ENCODE measurements around the gene AGFG2.
A peak's percentile ranks its signal among the peaks of the same experiment; 100 is the strongest.
"Not testable (repeated sequence)": the region's sequence is repeated elsewhere in the genome, so short reads cannot be mapped to it uniquely, and the experiment has no call there.

The AGFG2 gene

GRCh38 chr7:100521909-100522593 is 17.0 kb upstream of the AGFG2 start:
- not testable (repeated sequence) for DNase-seq

DNA sequence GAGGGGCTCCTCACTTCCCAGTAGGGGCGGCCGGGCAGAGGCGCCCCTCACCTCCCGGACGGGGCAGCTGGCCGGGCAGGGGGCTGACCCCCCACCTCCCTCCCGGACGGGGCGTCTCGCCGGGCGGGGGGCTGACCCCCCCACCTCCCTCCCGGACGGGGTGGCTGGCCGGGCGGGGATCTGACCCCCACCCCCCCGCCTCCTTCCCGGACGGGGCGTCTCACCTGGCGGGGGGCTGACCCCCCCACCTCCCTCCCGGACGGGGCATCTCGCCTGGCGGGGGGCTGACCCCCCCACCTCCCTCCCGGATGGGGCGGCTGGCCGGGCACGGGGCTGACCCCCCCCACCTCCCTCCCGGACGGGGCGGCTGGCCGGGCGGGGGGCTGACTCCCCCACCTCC is 15.8 kb upstream of the AGFG2 start:
- DNase-seq = not testable (repeated sequence)

- DNase-seq = not testable (repeated sequence)
Observed at GRCh38 chr7:100528108-100528866, 10.7 kb upstream of the AGFG2 start.

GRCh38 chr7:100532165-100533022 is 6.6 kb upstream of the AGFG2 start:
- DNase-seq = no peak

DNA sequence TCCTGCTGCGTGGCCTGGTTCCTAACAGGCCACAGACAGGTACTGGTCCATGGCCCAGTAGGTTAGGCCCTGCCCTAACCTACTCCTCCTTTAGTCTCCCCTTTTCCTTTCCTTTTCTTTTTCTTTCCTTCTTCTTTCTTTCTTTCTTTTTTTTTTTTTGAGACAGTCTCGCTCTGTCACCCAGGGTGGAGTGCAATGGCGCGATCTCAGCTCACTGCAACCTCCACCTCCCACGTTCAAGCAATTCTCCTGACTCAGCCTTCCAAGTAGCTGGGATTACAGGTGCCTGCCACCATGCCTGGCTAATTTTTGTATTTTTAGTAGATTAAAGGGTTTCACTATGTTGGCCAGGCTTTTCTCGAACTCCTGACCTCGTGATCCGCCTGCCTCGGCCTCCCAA is 3.0 kb upstream of the AGFG2 start:
- DNase-seq = not testable (repeated sequence)

DNA sequence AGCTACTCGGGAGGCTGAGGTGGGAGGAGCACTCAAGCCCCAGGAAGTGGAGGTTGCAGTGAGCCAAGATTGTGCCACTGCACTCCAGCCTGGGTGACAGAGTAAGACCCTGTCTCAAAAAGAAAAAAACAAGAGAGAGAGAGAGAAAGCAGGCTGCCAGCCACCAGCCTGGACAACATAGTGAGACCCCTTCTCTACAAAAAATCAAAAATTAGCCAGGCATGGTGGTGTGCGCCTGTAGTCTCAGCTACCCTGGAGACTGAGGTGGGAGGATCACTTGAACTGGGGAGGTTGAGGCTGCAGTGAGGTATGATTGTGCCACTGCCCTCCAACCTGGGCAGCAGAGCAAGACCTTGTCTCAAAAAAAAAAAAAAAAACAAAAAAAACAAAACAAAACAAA is 2.3 kb upstream of the AGFG2 start:
- DNase-seq = not testable (repeated sequence)

GRCh38 chr7:100538348-100538653 is 702 bp upstream of the AGFG2 start:
- no peak for DNase-seq

DNA sequence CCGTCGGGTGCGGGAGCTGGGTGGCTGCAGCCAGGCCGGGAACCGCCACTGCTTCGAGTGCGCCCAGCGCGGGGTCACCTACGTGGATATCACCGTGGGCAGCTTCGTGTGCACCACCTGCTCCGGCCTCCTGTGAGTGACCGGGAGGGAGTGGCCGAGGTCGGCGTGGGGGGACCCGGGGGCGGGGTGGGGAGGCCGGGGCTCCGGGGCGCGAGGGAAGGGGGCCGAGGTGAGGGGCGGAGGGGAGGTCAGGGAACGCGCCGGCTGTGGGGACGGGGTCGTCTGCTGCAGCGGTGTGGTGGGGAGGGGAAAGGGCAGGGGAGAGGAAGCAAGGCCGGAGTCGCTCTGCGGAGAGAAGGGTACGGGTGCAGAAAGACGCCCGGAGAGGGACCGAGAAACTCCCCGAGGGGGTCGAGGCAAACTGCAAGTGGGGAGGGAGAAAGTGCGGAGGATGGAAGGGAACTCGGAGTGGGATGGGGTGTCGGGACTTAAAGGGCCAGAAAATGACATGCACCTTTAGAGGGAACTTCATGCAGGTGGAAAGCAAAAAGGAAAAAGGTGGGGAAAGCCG is 518 bp downstream of the AGFG2 start:
- DNase-seq = no peak

GRCh38 chr7:100540073-100540723 is 1.2 kb downstream of the AGFG2 start:
- no peak for DNase-seq

DNA sequence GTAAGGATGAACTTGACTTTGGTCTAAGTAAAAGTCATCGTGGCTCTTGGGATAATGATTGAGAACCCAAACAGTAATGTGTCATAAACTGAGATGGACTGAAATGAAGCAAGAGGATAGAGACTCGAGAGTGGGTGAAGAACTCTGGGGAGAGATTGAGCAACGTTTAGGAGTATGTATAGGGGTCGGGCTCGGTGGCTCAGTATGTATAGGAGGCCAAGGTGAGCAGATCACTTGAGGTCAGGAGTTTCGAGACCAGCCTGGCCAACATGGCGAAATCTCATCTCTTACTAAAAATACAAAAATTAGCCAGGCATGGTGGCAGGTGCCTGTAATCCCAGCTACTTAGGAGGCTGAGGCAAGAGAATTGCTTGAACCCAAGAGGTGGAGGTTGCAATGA is 2.3 kb downstream of the AGFG2 start:
- DNase-seq = not testable (repeated sequence)

GRCh38 chr7:100543586-100543985 is 4.6 kb downstream of the AGFG2 start:
- no peak for DNase-seq

- no peak for DNase-seq
Observed at GRCh38 chr7:100544386-100544785, 5.4 kb downstream of the AGFG2 start.

- DNase-seq = no peak
Observed at GRCh38 chr7:100544967-100545359, 6.0 kb downstream of the AGFG2 start.

GRCh38 chr7:100545360-100546128 is 6.5 kb downstream of the AGFG2 start:
- DNase-seq = peak; percentile 46

DNA sequence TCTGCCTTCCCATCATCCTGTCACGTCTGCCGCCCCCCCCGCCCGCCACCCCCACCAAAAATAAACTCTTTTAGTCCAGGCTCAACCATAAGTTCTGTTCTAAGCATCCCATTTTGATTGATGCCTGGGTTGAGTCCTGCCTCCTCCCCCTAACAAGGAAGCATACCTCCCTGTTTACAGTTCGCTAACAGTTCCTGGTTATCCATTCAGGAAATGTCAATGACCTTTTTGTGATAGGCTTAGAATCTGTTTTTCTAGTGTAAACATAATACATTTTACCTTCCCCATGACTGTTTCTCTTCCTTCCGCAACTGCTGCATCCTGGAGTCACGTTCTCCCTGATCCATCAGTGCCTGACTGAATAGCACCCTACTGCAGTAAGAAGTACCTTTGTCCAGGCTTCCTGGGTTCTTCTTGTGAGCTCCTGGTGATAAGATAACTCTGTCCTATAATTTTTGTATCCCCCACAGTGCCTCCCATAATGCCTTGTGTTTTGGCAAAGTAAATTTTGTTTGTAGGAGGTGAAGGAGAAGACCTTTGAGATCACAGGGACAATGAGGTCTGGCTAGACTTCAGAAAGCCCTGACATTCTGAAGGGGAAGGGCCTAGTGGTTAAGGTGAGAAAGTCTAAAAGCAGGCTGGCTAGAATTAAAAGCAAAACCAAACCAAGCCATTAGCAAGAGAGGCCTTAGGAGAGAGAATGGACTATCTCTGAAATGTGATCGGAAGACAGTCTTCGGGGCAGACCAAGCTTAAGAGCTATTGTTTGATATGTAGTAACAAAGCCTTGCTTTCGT is 7.3 kb downstream of the AGFG2 start:
- no peak for DNase-seq

GRCh38 chr7:100546926-100547800 is 8.2 kb downstream of the AGFG2 start:
- no peak for DNase-seq

- DNase-seq = no peak
Observed at GRCh38 chr7:100547872-100548271, 8.9 kb downstream of the AGFG2 start.

- not testable (repeated sequence) for DNase-seq
Observed at GRCh38 chr7:100548446-100548845, 9.4 kb downstream of the AGFG2 start.

DNA sequence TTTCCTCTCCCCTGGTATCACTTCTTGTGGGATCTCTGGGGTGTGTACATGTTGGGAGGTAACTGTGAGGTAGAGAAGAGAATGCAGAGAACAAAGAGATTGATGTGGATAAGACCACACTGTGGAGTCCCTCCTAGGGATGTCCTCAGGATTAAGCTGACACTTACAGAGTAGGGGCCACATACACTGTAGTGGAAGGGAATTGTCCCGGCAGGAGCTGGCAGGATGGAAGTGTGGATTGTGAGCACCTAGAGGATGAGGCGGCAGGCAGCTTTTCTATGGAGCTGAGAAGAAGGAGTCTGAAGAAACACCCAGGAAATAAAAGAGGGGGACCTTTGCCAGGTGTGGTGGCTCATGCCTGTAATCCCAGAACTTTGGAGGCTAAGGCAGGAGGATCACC is 13.5 kb downstream of the AGFG2 start:
- DNase-seq = no peak

GRCh38 chr7:100553032-100553431 is 14.0 kb downstream of the AGFG2 start:
- DNase-seq = no peak
